Measurements from ENCODE around the gene NEDD8.

- TF ChIP-seq ZNF274 (IDR thresholded peaks at IDR 0.05; ENCODE audit: low read depth, low read length) (no peak), YY1 (IDR thresholded peaks at IDR 0.05; ENCODE audit: insufficient read depth, insufficient read length) (no peak), SUZ12 (IDR thresholded peaks at IDR 0.05; ENCODE audit: extremely low read depth, insufficient read depth, insufficient read length) (no peak)
These were observed 25.0 kb downstream of the NEDD8 start for GRCh38 chr14:24207104-24207551.

All from NT2/D1 (cell line).